ENCODE results near the gene CACNA2D3.

The CACNA2D3 gene

GRCh38 chr3:54541369-54541768 is 419.0 kb downstream of the CACNA2D3 start:
- H3K27me3 ChIP-seq (ENCODE audit: control insufficient read depth in 3 of 3, insufficient read depth in 3 of 3, low read depth in 1 of 3, low read length in 3 of 3), result no peaks in the 10 kb centered on the region
- no peaks in the 10 kb centered on the region for H3K36me3 ChIP-seq (replicated peaks in 1 of 2; ENCODE audit: control insufficient read depth in 2 of 2, insufficient read depth in 2 of 2, low read length in 2 of 2)
- no peak overlapping the region for H2BK120ac ChIP-seq (ENCODE audit: low read depth, low read length)
- DNase-seq (ENCODE audit: low spot score), result no peak
- no peak overlapping the region for H2BK15ac ChIP-seq (ENCODE audit: low read length)
- H3K27ac ChIP-seq (replicated peaks; ENCODE audit: low read length), result no peak overlapping the region
- H3K9me3 ChIP-seq (replicated peaks in 1 of 2; ENCODE audit: control insufficient read depth in 2 of 2, insufficient read depth in 1 of 2, low read depth in 1 of 2, low read length in 2 of 2), result no peaks in the 10 kb centered on the region
- H3K9ac ChIP-seq (ENCODE audit: low read depth, low read length, poor library complexity), result no peak overlapping the region
- H2AFZ ChIP-seq (ENCODE audit: low read length), result no peak overlapping the region
- H2BK12ac ChIP-seq (ENCODE audit: low read length), result no peak overlapping the region
- no peak overlapping the region for H4K8ac ChIP-seq (ENCODE audit: low read depth, low read length)
- H2AK5ac ChIP-seq (ENCODE audit: low read depth, low read length), result no peak overlapping the region
- H3K4me3 ChIP-seq (ENCODE audit: low read length in 2 of 2), result no peak overlapping the region
- no peak overlapping the region for H3K18ac ChIP-seq (ENCODE audit: low read length)
- no peak overlapping the region for H4K91ac ChIP-seq (ENCODE audit: low read depth, low read length, poor library complexity)
- no peaks in the 10 kb centered on the region for H3K4me1 ChIP-seq (ENCODE audit: control insufficient read depth in 2 of 2, insufficient read depth in 1 of 2, low read depth in 1 of 2, low read length in 2 of 2)
- H3K79me1 ChIP-seq (ENCODE audit: low read depth, low read length), result no peaks in the 10 kb centered on the region
- H3K4ac ChIP-seq (ENCODE audit: low read length), result no peak overlapping the region
- WGBS, 2 donors (ENCODE audit: extremely low coverage in 2 of 2, insufficient read length in 2 of 2, insufficient replicate concordance in 1 of 2), result no CpG with 5 or more reads among the region's 4 CpGs
- no peak overlapping the region for H3K23ac ChIP-seq (ENCODE audit: low read depth, low read length, poor library complexity)
- H3K14ac ChIP-seq (ENCODE audit: low read length), result no peak overlapping the region
- no peak overlapping the region for H2BK5ac ChIP-seq (ENCODE audit: low read length)
- H3K4me2 ChIP-seq (ENCODE audit: insufficient read depth, low read length, poor library complexity, severe bottlenecking), result no peak overlapping the region

- no peaks in the 10 kb centered on the region for H3K36me3 ChIP-seq (replicated peaks in 1 of 2; ENCODE audit: control insufficient read depth in 2 of 2, insufficient read depth in 2 of 2, low read length in 2 of 2)
- H3K4me1 ChIP-seq (ENCODE audit: control insufficient read depth in 2 of 2, insufficient read depth in 1 of 2, low read depth in 1 of 2, low read length in 2 of 2), result no peaks in the 10 kb centered on the region
- H4K91ac ChIP-seq (ENCODE audit: low read depth, low read length, poor library complexity), result no peak overlapping the region
- no peak for DNase-seq (ENCODE audit: low spot score)
- no peak overlapping the region for H2AK5ac ChIP-seq (ENCODE audit: low read depth, low read length)
- no peak overlapping the region for H3K14ac ChIP-seq (ENCODE audit: low read length)
- WGBS, 2 donors (ENCODE audit: extremely low coverage in 2 of 2, insufficient read length in 2 of 2, insufficient replicate concordance in 1 of 2), result no CpG with 5 or more reads among the region's 3 CpGs
- H4K8ac ChIP-seq (ENCODE audit: low read depth, low read length), result no peak overlapping the region
- H2BK120ac ChIP-seq (ENCODE audit: low read depth, low read length), result no peak overlapping the region
- H3K79me1 ChIP-seq (ENCODE audit: low read depth, low read length), result no peaks in the 10 kb centered on the region
- H3K27ac ChIP-seq (replicated peaks; ENCODE audit: low read length), result no peak overlapping the region
- no peak overlapping the region for H3K4ac ChIP-seq (ENCODE audit: low read length)
- no peak overlapping the region for H2BK5ac ChIP-seq (ENCODE audit: low read length)
- no peak overlapping the region for H3K4me2 ChIP-seq (ENCODE audit: insufficient read depth, low read length, poor library complexity, severe bottlenecking)
- no peak overlapping the region for H2BK12ac ChIP-seq (ENCODE audit: low read length)
- H3K4me3 ChIP-seq (ENCODE audit: low read length in 2 of 2), result no peak overlapping the region
- no peak overlapping the region for H2BK15ac ChIP-seq (ENCODE audit: low read length)
- H3K9me3 ChIP-seq (replicated peaks in 1 of 2; ENCODE audit: control insufficient read depth in 2 of 2, insufficient read depth in 1 of 2, low read depth in 1 of 2, low read length in 2 of 2), result no peaks in the 10 kb centered on the region
- H3K27me3 ChIP-seq (ENCODE audit: control insufficient read depth in 3 of 3, insufficient read depth in 3 of 3, low read depth in 1 of 3, low read length in 3 of 3), result no peaks in the 10 kb centered on the region
- H3K9ac ChIP-seq (ENCODE audit: low read depth, low read length, poor library complexity), result no peak overlapping the region
- H3K23ac ChIP-seq (ENCODE audit: low read depth, low read length, poor library complexity), result no peak overlapping the region
- no peak overlapping the region for H2AFZ ChIP-seq (ENCODE audit: low read length)
- no peak overlapping the region for H3K18ac ChIP-seq (ENCODE audit: low read length)
These were observed 421.1 kb downstream of the CACNA2D3 start for GRCh38 chr3:54543446-54543845.

DNA sequence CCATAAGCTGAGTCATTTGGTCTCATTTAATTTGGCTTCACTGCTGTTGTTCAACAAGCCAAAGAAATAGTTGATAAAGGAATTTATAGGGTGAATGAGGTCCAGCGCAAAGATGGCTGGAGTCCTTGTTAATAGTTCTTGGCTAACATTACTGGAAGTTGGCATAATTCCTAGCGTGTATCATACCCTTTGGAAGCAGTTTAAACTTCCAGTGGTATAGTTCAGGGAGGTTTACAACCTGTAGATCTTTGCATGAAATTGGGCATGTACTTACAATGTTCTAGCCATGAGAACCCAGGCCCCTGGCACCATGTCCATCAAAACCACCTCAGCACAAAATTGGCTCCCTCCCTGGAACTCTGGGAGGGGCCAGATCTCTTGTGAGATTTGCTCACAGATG is 424.7 kb downstream of the CACNA2D3 start:
- Histone ChIP-seq H2BK12ac (ENCODE audit: low read length) (no peak overlapping the region), H3K36me3 (replicated peaks in 1 of 2; ENCODE audit: control insufficient read depth in 2 of 2, insufficient read depth in 2 of 2, low read length in 2 of 2) (no peaks in the 10 kb centered on the region), H2BK120ac (ENCODE audit: low read depth, low read length) (no peak overlapping the region), H3K9me3 (replicated peaks in 1 of 2; ENCODE audit: control insufficient read depth in 2 of 2, insufficient read depth in 1 of 2, low read depth in 1 of 2, low read length in 2 of 2) (no peaks in the 10 kb centered on the region), H4K91ac (ENCODE audit: low read depth, low read length, poor library complexity) (no peak overlapping the region), H2AFZ (ENCODE audit: low read length) (no peak overlapping the region), H2BK15ac (ENCODE audit: low read length) (no peak overlapping the region), H3K4me1 (ENCODE audit: control insufficient read depth in 2 of 2, insufficient read depth in 1 of 2, low read depth in 1 of 2, low read length in 2 of 2) (no peaks in the 10 kb centered on the region), H3K23ac (ENCODE audit: low read depth, low read length, poor library complexity) (no peak overlapping the region), H2AK5ac (ENCODE audit: low read depth, low read length) (no peak overlapping the region), H3K18ac (ENCODE audit: low read length) (no peak overlapping the region), H3K79me1 (ENCODE audit: low read depth, low read length) (no peaks in the 10 kb centered on the region), H3K9ac (ENCODE audit: low read depth, low read length, poor library complexity) (no peak overlapping the region), H2BK5ac (ENCODE audit: low read length) (no peak overlapping the region), H3K27ac (replicated peaks; ENCODE audit: low read length) (no peak overlapping the region), H3K14ac (ENCODE audit: low read length) (no peak overlapping the region), H3K27me3 (ENCODE audit: control insufficient read depth in 3 of 3, insufficient read depth in 3 of 3, low read depth in 1 of 3, low read length in 3 of 3) (no peaks in the 10 kb centered on the region), H3K4ac (ENCODE audit: low read length) (no peak overlapping the region), H3K4me3 (ENCODE audit: low read length in 2 of 2) (no peak overlapping the region), H3K4me2 (ENCODE audit: insufficient read depth, low read length, poor library complexity, severe bottlenecking) (no peak overlapping the region), H4K8ac (ENCODE audit: low read depth, low read length) (no peak overlapping the region)
- DNase-seq (ENCODE audit: low spot score), result no peak
- WGBS, 2 donors (ENCODE audit: extremely low coverage in 2 of 2, insufficient read length in 2 of 2, insufficient replicate concordance in 1 of 2), result no CpG with 5 or more reads among the region's 2 CpGs

DNA sequence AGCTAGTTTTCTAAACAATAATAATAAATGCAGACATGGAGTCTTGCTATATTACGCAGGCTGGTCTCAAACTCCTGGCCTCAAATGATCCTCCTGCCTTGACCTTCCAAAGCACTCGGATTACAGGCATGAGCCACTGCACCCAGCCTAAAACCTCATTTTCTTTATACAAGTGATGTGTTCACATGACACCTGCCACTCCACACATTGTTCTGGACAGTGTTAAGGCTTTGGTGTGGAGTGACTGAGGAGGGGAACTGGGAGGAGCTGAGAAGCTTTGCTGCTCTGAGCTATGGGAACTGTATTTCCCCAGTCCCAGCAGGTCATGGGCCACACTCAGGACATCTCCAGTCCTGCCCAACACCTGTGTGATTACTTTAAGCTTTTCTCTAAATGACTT is 425.5 kb downstream of the CACNA2D3 start:
- H3K4me2 ChIP-seq (ENCODE audit: insufficient read depth, low read length, poor library complexity, severe bottlenecking), result no peak overlapping the region
- H3K9me3 ChIP-seq (replicated peaks in 1 of 2; ENCODE audit: control insufficient read depth in 2 of 2, insufficient read depth in 1 of 2, low read depth in 1 of 2, low read length in 2 of 2), result no peaks in the 10 kb centered on the region
- H2AFZ ChIP-seq (ENCODE audit: low read length), result no peak overlapping the region
- no peaks in the 10 kb centered on the region for H3K79me1 ChIP-seq (ENCODE audit: low read depth, low read length)
- no peak overlapping the region for H3K4me3 ChIP-seq (ENCODE audit: low read length in 2 of 2)
- no peaks in the 10 kb centered on the region for H3K36me3 ChIP-seq (replicated peaks in 1 of 2; ENCODE audit: control insufficient read depth in 2 of 2, insufficient read depth in 2 of 2, low read length in 2 of 2)
- H3K18ac ChIP-seq (ENCODE audit: low read length), result no peak overlapping the region
- no CpG with 5 or more reads among the region's 2 CpGs for WGBS, 2 donors (ENCODE audit: extremely low coverage in 2 of 2, insufficient read length in 2 of 2, insufficient replicate concordance in 1 of 2)
- H2BK120ac ChIP-seq (ENCODE audit: low read depth, low read length), result no peak overlapping the region
- DNase-seq (ENCODE audit: low spot score), result no peak
- H2AK5ac ChIP-seq (ENCODE audit: low read depth, low read length), result no peak overlapping the region
- H3K27me3 ChIP-seq (ENCODE audit: control insufficient read depth in 3 of 3, insufficient read depth in 3 of 3, low read depth in 1 of 3, low read length in 3 of 3), result no peaks in the 10 kb centered on the region
- H3K23ac ChIP-seq (ENCODE audit: low read depth, low read length, poor library complexity), result no peak overlapping the region
- no peak overlapping the region for H3K14ac ChIP-seq (ENCODE audit: low read length)
- H3K9ac ChIP-seq (ENCODE audit: low read depth, low read length, poor library complexity), result no peak overlapping the region
- H3K27ac ChIP-seq (replicated peaks; ENCODE audit: low read length), result no peak overlapping the region
- H3K4me1 ChIP-seq (ENCODE audit: control insufficient read depth in 2 of 2, insufficient read depth in 1 of 2, low read depth in 1 of 2, low read length in 2 of 2), result no peaks in the 10 kb centered on the region
- H2BK5ac ChIP-seq (ENCODE audit: low read length), result no peak overlapping the region
- H2BK15ac ChIP-seq (ENCODE audit: low read length), result no peak overlapping the region
- H4K91ac ChIP-seq (ENCODE audit: low read depth, low read length, poor library complexity), result no peak overlapping the region
- no peak overlapping the region for H2BK12ac ChIP-seq (ENCODE audit: low read length)
- H3K4ac ChIP-seq (ENCODE audit: low read length), result no peak overlapping the region
- no peak overlapping the region for H4K8ac ChIP-seq (ENCODE audit: low read depth, low read length)

Measured in neuronal stem cell (in vitro differentiated cells).